Sigmoid colon (tissue), 3 donors: ENCODE results near the gene B4GALT6.

Experiments used
- CTCF ChIP-seq, 4 experiments: fragments of 450-650 bp in 3 of 4; fragments of 200-600 bp in 1 of 4; IDR thresholded peaks; one replicate each; pipeline ENCODE4 v1.5.1; 2016 to 2019; ENCODE audit warnings: antibody characterized with exemption in 4 of 4, mild to moderate bottlenecking in 3 of 4, moderate library complexity in 2 of 4
- POLR2A ChIP-seq, 2 donors: fragments of 450-650 bp; IDR thresholded peaks; one replicate each; pipeline ENCODE4 v1.6.1; 2016; ENCODE audit warnings: antibody characterized with exemption in 2 of 2, mild to moderate bottlenecking in 2 of 2, moderate library complexity in 2 of 2

GRCh38 chr18:31617031-31617717 is 67.2 kb downstream of the B4GALT6 start:
- TF ChIP-seq CTCF (IDR thresholded peaks at IDR 0.05), result no peak
- TF ChIP-seq POLR2A (IDR thresholded peaks at IDR 0.05), result no peak
